Memory B cell (primary cell): ENCODE data around the gene JMJD6.
A peak's percentile ranks its signal among the peaks of the same experiment; 100 is the strongest.
"Not testable (repeated sequence)": the region's sequence is repeated elsewhere in the genome, so short reads cannot be mapped to it uniquely, and the experiment has no call there.

ENCODE experiments used
- ATAC-seq: fragments of 150-1000 bp; cut with Tn5 transposase; 2 replicates; pipeline ENCODE4 v1.10.0; 2021; ENCODE audit warnings: low read depth, mild to moderate bottlenecking, moderate library complexity
- DNase-seq, 2 donors: peaks; one replicate each; pipeline ENCODE4 v3.0.0; 2022; ENCODE audit warnings: low spot score in 2 of 2
- H3K27ac Mint-ChIP-seq: one replicate; pipeline ENCODE4 v1.8.0; 2022; ENCODE audit warnings: mild to moderate bottlenecking, moderate library complexity, mixed read lengths
- H3K27me3 Mint-ChIP-seq: one replicate; pipeline ENCODE4 v1.8.0; 2022; ENCODE audit warnings: mixed read lengths
- H3K36me3 Mint-ChIP-seq: one replicate; pipeline ENCODE4 v1.8.0; 2022; ENCODE audit warnings: mild to moderate bottlenecking, mixed read lengths
- H3K4me1 Mint-ChIP-seq: one replicate; pipeline ENCODE4 v1.8.0; 2022; ENCODE audit warnings: mixed read lengths
- H3K4me3 Mint-ChIP-seq: one replicate; pipeline ENCODE4 v1.8.0; 2022; ENCODE audit warnings: mild to moderate bottlenecking, moderate library complexity, mixed read lengths
- H3K9me3 Mint-ChIP-seq: one replicate; pipeline ENCODE4 v1.8.0; 2022; ENCODE audit warnings: mixed read lengths

The JMJD6 gene

DNA sequence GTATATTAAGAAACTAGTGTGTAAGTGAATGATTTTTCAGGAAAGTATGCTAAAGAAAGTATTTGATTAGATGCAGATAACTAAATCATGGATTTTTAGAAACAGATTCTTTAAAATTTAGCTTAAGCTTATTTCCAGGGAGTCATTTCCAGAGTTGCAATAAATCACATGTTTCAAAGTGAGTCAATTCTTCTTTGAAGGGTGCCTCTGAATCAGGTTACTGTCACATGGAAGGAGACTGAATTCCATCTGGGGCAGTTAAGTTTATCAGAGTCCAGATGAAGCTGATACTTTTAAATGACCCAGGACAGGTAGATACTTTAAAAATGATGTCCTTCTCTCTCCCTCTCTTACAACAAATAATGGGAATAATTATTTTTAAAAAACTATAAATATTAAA is 16.6 kb upstream of the JMJD6 start:
- Mint-ChIP-seq H3K4me3 (no peak overlapping the region), H3K27me3 (no peaks in the 10 kb centered on the region), H3K27ac (no peak overlapping the region), H3K36me3 (peaks cover 24% of the 10 kb centered on the region), H3K4me1 (peaks cover 16% of the 10 kb centered on the region), H3K9me3 (no peaks in the 10 kb centered on the region)
- no peak for ATAC-seq
- no peak for DNase-seq

DNA sequence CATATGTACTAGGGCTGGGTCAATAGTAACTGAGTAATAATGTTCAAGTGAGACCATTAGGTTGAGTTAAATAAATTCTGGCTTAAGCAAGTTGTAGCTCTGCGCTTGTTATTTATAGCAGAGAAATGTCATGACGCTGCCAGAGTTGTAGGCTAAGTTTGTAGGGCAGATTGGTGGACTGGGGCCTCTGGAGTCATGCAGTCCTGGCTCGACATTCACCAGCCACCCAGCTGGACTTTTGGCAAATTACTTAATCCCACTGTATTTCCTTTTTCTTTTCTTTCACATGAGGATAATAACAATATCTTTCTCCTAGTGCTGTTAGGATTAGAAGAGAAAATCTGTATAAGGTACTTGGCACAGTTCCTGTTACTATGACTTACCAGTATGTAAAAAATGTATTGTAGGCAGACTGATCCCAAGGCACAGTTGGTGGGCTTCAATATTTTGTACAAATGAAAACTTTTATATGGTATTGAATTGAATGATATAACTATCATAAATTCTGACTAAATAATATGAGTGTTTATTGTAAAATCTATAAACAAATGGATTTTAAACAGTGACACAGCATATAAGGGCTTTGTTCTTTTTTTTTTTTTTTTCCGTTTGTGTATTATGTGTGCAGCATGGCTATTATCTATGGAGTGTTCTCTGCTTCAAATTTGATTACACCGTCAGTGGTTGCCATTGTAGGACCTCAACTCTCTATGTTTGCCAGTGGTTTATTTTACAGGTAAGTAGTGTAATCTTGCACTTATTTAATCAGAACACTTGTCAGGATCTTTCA is 14.1 kb upstream of the JMJD6 start:
- no peaks in the 10 kb centered on the region for H3K27me3 Mint-ChIP-seq
- H3K36me3 Mint-ChIP-seq, result peaks cover 21% of the 10 kb centered on the region
- no peaks in the 10 kb centered on the region for H3K9me3 Mint-ChIP-seq
- no peak overlapping the region for H3K27ac Mint-ChIP-seq
- H3K4me3 Mint-ChIP-seq, result no peak overlapping the region
- DNase-seq, result no peak
- peaks cover 20% of the 10 kb centered on the region for H3K4me1 Mint-ChIP-seq
- ATAC-seq, result no peak

DNA sequence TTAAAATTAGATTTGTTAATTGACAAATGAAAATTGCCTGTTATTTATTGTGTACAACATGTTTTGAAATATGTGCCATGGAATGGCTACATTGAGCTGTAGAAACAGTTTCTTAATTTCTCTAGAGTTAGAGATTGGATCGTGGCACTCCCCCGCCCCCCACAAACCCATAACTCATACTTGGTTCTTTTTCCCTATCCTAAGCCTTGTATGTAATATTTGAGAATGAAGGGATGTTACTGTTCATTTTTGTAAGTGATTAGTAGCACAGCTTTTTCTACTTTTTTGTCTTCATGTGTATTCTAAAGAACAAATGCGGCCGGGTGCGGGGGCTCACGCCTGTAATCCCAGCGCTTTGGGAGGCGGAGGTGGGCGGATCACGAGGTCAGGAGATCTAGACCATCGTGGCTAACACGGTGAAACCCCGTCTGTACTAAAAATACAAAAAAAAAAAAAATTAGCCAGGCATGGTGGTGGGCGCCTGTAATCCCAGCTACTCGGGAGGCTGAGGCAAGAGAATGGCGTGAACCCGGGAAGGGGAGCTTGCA is 13.2 kb upstream of the JMJD6 start:
- ATAC-seq, H3K27ac Mint-ChIP-seq, H3K4me3 Mint-ChIP-seq, DNase-seq, H3K27me3 Mint-ChIP-seq, H3K9me3 Mint-ChIP-seq: not testable (repeated sequence)
- H3K4me1 Mint-ChIP-seq, result peaks cover 25% of the 10 kb centered on the region
- H3K36me3 Mint-ChIP-seq, result peaks cover 20% of the 10 kb centered on the region

DNA sequence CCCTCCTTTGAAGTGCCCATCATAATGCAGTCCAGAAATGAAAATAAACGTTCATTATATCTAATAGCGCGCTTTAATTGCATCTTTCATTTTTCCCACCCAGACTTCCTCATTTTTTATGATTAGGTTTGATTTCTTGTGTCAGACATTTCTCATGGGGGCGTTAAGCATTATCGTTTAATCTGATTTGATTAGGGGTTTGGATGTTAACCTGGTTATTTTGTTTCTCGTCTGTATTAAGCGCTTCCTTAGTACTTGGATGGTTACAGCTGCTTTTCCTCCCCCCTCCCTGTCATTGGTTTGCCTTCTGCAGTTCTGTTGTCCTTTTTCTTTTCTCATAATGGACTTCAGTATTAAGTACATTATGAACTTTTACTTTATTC is 12.1 kb upstream of the JMJD6 start:
- H3K36me3 Mint-ChIP-seq, result peaks cover 26% of the 10 kb centered on the region
- peaks cover 34% of the 10 kb centered on the region for H3K4me1 Mint-ChIP-seq

DNA sequence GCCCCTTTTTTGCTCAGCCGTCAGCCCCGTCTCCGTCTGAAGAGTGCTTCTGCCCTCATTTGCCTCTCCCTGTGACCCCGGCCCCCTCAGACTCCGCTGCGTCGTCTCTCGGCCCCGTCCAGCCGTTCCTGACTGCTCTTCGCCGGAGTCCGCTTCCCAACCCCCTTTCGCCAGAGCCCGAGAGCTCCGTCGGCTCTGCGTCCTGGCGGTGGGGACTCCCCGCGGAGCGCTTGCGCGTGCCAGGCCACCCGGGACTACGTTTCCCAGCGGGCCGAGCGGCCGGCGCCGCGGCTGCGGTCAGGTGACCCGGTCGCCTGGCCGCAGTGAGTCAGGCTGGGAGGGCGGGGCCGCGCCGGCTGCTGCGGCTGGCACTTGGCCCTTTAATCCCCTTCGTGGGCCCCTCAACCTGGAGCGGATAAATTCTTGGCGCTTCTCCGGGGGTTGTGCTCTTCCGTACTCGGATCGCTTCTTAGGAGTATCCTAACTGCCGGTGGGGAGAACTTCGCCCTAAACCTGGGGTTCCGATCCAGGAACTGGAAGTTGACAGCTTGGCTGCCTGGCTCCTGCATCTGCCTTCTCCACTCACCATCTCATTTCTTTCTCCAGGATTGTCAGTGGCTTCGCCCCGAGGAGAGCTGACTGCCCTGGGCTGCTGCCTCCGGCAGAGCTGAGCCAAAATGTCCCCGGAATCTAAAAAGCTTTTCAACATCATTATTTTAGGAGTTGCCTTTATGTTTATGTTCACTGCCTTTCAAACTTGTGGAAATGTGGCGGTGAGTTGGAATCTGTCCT is 11.5 kb upstream of the JMJD6 start, which contains the start of gene MFSD11:
MFSD11 (plus strand) TSS at position 444 of the 792 bp plus-strand sequence; CDS start at position 678, 234 bp downstream.
- peaks cover 28% of the 10 kb centered on the region for H3K36me3 Mint-ChIP-seq
- peak within 1 kb of the TSS; percentile 98 for H3K4me3 Mint-ChIP-seq
- peaks cover 36% of the 10 kb centered on the region for H3K4me1 Mint-ChIP-seq
- no peaks in the 10 kb centered on the region for H3K9me3 Mint-ChIP-seq
- H3K27me3 Mint-ChIP-seq, result no peaks in the 10 kb centered on the region
- peak within 1 kb of the TSS; percentile 99 for H3K27ac Mint-ChIP-seq
- ATAC-seq (peak; percentile 69), DNase-seq (peak; percentile 91 to 95)

More for the DNA sequence above, 12.1 kb upstream of the JMJD6 start:
- Mint-ChIP-seq H3K27me3 (no peaks in the 10 kb centered on the region), H3K27ac (peak overlapping the region; percentile 99), H3K4me3 (peak overlapping the region; percentile 98), H3K9me3 (no peaks in the 10 kb centered on the region)
- DNase-seq (no peak), ATAC-seq (no peak)

DNA sequence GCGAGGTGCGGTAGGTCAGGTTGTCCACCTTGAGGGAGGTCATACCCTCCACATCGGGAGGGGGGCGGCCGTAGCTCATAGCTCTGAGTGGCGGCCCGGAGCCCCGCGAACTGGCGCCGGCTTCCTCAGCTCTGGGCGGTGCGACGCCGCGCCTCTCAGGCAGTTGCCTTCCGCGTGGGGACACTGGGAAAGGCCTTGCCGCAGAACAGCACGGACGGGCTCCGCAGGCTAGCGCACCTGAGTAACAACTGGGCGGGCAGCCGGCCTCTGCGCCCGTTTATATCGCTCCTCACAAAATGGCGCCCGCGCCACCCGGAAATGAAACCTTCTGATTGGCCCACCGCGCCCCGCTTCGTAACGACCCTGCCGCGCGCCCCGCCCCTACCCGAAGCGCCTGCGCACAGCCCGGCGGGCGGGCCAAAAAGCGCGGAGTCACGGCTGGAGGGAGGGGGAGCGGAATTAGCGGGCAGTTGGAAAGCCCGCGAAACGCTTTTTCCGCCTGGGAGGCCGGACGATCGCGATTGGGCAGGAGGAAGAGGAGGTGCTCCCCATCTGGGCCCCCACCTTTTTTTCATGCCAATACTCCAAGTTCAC is 10.8 kb upstream of the JMJD6 start, which contains the start of gene SRSF2:
SRSF2 (minus strand) TSS at position 250 of the 594 bp plus-strand sequence; CDS start at position 79, 171 bp downstream.
- ATAC-seq (peak; percentile 66), DNase-seq (peak; percentile 96 to 99)
- peak within 1 kb of the TSS; percentile 98 for H3K4me3 Mint-ChIP-seq
- H3K36me3 Mint-ChIP-seq, result peaks cover 27% of the 10 kb centered on the region
- no peaks in the 10 kb centered on the region for H3K9me3 Mint-ChIP-seq
- no peaks in the 10 kb centered on the region for H3K27me3 Mint-ChIP-seq
- H3K4me1 Mint-ChIP-seq, result peaks cover 36% of the 10 kb centered on the region
- H3K27ac Mint-ChIP-seq, result peak within 1 kb of the TSS; percentile 99

DNA sequence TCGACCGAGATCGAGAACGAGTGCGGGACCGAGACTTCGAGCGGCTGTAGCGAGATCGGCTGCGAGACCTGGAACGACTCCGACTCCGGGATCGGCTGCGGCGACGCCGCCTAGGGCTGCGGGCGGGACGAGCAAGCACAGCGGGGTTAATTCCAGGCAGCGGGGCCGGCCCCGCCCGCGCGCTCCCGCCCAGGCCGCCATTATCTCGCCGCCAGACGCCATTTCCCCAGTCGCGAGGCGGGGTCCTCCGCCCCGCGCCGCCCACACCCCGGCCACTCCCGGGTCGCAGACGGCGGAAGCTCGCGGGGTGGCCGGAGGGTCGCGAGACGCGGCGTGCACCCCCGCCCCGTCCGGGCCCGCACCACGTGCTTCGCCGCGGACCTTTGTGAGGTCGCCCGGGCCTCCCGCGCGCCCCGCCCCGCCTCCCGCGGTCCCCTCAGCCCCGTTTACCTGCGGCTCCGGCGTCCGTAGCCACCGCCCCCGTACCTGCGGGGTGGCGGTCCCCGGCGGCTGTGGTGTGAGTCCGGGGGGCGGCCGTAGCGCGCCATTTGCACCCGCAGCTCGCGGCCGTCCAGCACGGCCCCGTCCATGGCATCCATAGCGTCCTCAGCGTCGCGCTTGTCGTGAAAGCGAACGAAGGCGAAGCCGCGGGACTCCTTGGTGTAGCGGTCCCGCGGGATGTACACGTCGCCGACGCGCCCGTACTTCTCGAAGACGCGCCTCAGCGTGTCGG is 10.1 kb upstream of the JMJD6 start:
- no peaks in the 10 kb centered on the region for H3K9me3 Mint-ChIP-seq
- ATAC-seq (peak; percentile 15), DNase-seq (peak; percentile 59 to 65)
- peak overlapping the region; percentile 99 for H3K27ac Mint-ChIP-seq
- H3K4me1 Mint-ChIP-seq, result peaks cover 36% of the 10 kb centered on the region
- H3K4me3 Mint-ChIP-seq, result peak overlapping the region; percentile 98
- no peaks in the 10 kb centered on the region for H3K27me3 Mint-ChIP-seq
- H3K36me3 Mint-ChIP-seq, result peaks cover 23% of the 10 kb centered on the region

DNA sequence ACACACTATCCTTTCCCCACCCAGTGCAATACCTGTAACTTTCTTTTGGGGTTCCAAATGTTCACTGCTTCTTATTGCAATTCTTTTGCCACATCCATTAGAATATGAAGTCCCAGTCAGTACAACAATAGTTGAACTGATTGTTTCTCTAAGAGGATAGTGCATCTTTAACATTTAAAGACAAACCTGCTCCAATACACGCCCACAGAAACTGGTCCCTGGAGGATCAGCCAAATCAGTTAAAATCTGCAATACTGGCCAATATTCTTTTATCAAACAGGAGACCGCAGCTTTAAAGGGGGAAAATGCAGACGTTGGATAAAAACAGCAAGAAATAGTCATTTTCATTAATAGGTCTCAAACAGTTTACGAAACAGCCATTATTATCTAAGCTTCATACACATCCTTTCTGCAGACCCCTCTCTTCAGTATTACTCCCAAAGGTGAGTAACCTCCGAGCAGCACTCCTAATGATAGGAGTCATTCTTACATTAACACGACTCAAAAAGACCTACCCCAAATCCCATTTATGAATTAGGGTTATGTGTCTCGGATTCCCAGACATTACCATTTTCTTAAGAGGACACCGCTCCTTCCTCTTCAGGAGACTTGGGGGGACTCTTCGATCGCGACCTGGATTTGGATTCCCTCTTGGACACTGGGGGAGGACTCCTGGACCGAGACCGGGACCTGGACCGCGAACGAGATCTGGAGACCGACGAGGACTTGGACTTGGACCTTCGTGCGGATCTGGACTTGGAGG is 9.4 kb upstream of the JMJD6 start:
- no peak for DNase-seq
- Mint-ChIP-seq H3K4me3 (peak overlapping the region; percentile 93), H3K36me3 (peaks cover 23% of the 10 kb centered on the region)

DNA sequence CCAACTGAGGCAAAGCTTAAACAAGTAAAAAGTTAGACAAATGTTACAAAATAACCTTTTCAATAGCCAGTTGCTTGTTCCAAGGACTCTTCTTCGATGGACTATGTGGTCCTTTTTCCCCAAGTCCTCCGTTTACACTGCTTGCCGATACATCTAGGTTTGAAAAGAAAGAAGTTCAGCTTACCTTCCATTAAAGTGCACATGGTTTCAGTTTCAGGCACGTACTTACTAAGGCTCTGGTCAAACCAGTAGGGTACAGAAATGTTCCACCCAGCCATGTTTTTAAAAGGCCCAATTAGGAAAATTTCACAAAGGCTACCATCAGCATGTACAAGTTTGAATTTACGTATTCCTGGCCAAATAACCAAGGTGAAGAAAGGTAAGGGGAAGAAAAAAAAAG is 8.6 kb upstream of the JMJD6 start:
- Mint-ChIP-seq H3K4me1 (peaks cover 33% of the 10 kb centered on the region), H3K27me3 (no peaks in the 10 kb centered on the region), H3K9me3 (no peaks in the 10 kb centered on the region), H3K36me3 (peaks cover 23% of the 10 kb centered on the region), H3K27ac (peak overlapping the region; percentile 99), H3K4me3 (peak overlapping the region; percentile 89)
- ATAC-seq, result no peak
- no peak for DNase-seq

More for the DNA sequence above, 9.4 kb upstream of the JMJD6 start:
- Mint-ChIP-seq H3K27ac (peak overlapping the region; percentile 99), H3K9me3 (no peaks in the 10 kb centered on the region), H3K27me3 (no peaks in the 10 kb centered on the region), H3K4me1 (peaks cover 33% of the 10 kb centered on the region)
- ATAC-seq, result no peak

DNA sequence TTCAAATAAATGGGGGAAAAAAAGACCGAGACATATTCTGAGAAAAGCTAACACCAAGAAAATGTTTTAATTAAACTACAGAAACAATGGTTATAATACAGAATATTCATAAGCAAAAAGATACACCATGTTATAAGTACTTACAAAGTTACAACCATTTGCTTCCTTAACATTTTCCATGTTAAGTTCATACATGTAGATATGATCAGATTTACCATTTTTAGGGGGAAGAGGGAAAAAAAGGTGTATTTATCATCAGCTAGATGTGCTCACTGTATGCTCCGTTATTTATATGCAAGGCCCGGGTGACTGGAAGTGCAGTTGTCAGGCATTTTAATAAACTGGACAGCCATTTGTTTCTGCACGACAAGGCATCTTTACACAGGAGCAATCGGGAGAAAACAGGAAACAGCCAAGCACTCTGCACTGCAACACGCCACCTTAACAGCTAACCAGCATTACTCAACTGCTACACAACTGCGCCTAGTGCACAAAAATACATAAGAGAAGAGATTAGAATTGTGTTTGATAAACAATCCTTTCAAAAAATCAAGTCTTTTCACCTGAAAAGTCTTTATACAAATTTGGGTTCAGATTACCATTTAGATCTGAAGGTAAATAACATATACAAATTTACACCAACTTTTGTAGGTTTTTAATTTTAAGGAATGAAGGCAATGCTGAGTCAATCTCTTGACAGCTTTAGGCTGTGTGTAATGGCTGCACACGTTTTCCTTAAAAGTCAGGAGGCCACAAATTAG is 7.9 kb upstream of the JMJD6 start:
- peaks cover 24% of the 10 kb centered on the region for H3K36me3 Mint-ChIP-seq
- DNase-seq, result no peak

DNA sequence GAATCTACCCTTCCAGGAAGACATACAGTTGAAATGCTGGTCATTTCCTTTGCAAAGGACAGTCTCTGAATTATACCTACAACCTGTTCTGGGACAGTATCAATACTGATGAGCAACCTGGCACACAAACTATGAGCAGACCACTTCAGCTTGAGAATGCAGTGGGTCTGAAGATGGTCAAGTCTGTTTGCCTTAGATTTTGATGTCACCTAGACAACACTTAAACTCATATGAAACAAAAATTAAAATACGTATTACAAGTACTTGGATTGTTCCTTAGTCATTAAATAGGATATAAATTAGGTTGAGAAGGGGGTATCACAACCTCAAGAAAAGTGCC is 7.2 kb upstream of the JMJD6 start:
- Mint-ChIP-seq H3K4me1 (peaks cover 26% of the 10 kb centered on the region), H3K27me3 (no peaks in the 10 kb centered on the region), H3K9me3 (no peaks in the 10 kb centered on the region), H3K4me3 (peak overlapping the region; percentile 77), H3K36me3 (peaks cover 25% of the 10 kb centered on the region), H3K27ac (peak overlapping the region; percentile 99)
- DNase-seq (no peak), ATAC-seq (no peak)

More for the DNA sequence above, 7.9 kb upstream of the JMJD6 start:
- ATAC-seq, result no peak
- peaks cover 31% of the 10 kb centered on the region for H3K4me1 Mint-ChIP-seq
- no peaks in the 10 kb centered on the region for H3K9me3 Mint-ChIP-seq
- H3K27ac Mint-ChIP-seq, result peak overlapping the region; percentile 99
- H3K4me3 Mint-ChIP-seq, result peak overlapping the region; percentile 89
- H3K27me3 Mint-ChIP-seq, result no peaks in the 10 kb centered on the region
